K562 (cell line): Measurements from ENCODE around the gene IQCM. TPM values are rescaled to one million over a fixed set of nuclear protein-coding genes. Genes with fewer than 3 reads are reported as not detected.

Experiments
- ATAC-seq: fragments of 200-7000 bp; cut with Tn5 transposase; 3 replicates; pipeline ENCODE4 v1.9.1; 2020; ENCODE audit warnings: moderate library complexity
- BruUV-seq: library from RNA; stranded (reverse); fragments of 400-500 nt; replicated peaks from 2 replicates; lab custom pipeline; 2021; lab: Mats Ljungman, UMichigan
- CTCF ChIA-PET: fragments of 300-600 bp; formaldehyde crosslinking; extraction: SDS; loops from one replicate; lab custom pipeline; 2021; ENCODE audit warnings: low intra/inter-chr PET ratio; lab: Yijun Ruan, JAX
- POLR2A ChIA-PET: fragments of 300-600, 350-650 bp; sonication (Branson Sonifier 250); formaldehyde crosslinking; extraction: SDS; loops from one replicate; lab custom pipeline; 2021; ENCODE audit warnings: antibody characterized with exemption, inconsistent platforms; lab: Yijun Ruan, JAX
- DNase-seq, 4 experiments: peaks; one replicate each; pipeline versions ENCODE4 v3.0.0 to v3.0.0-alpha.2; 2011 to 2018; ENCODE audit warnings: low spot score in 3 of 4, mixed read lengths in 3 of 4; ENCODE audit errors: extremely low read depth in 1 of 4
- FAIRE-seq: peaks from 2 replicates; lab custom pipeline; 2011; peaks lifted over from hg19 to GRCh38; lab: Jason Lieb, UNC
- H2AFZ ChIP-seq: 2 replicates; pipeline ENCODE4 v1.6.0; 2011; ENCODE audit warnings: low read depth, low read length, control low read depth, inconsistent platforms
- H3K27ac ChIP-seq: fragments of 200-600 bp; 3 replicates; pipeline ENCODE4 v1.8.0; 2011; ENCODE audit warnings: low read depth, mild to moderate bottlenecking, control low read depth, inconsistent platforms, low read length, moderate library complexity, mixed read lengths; ENCODE audit errors: extremely low read depth
- H3K27me3 ChIP-seq, 2 experiments: fragments of 300-600 bp in 1 of 2; 2 replicates in 1 of 2; 3 replicates in 1 of 2; pipeline versions ENCODE4 v1.6.0 to v1.8.0; 2011; ENCODE audit warnings: inconsistent platforms in 2 of 2, low read length in 2 of 2, mild to moderate bottlenecking in 1 of 2, mixed read lengths in 1 of 2, moderate library complexity in 1 of 2; ENCODE audit not compliant: control insufficient read depth in 2 of 2, insufficient read depth in 2 of 2
- H3K36me3 ChIP-seq: fragments of 300-600 bp; 3 replicates; pipeline ENCODE4 v1.8.0; 2011; ENCODE audit warnings: mild to moderate bottlenecking, low read length, inconsistent platforms; ENCODE audit not compliant: control insufficient read depth, insufficient read depth
- H3K4me1 ChIP-seq, 2 experiments: fragments of 200-600 bp in 1 of 2; replicated peaks in 1 of 2; 2 replicates in 1 of 2; 3 replicates in 1 of 2; pipeline versions ENCODE4 v1.5.1 to v1.8.0; 2011; ENCODE audit warnings: inconsistent platforms in 2 of 2, low read length in 2 of 2, mild to moderate bottlenecking in 1 of 2, mixed read lengths in 1 of 2, moderate library complexity in 1 of 2; ENCODE audit not compliant: control insufficient read depth in 2 of 2, insufficient read depth in 2 of 2
- H3K4me2 ChIP-seq: 2 replicates; pipeline ENCODE4 v1.6.1; 2011; ENCODE audit warnings: low read length, control low read depth, inconsistent platforms, mixed read lengths; ENCODE audit not compliant: insufficient read depth
- H3K4me3 ChIP-seq: fragments of 200-600 bp; sonication (generic), shearing (Covaris generic); 2 replicates; pipeline ENCODE4 v1.5.1; 2016; ENCODE audit warnings: control low read depth, inconsistent platforms
- H3K79me2 ChIP-seq: fragments of 200-600 bp; 3 replicates; pipeline ENCODE4 v1.8.0; 2011; ENCODE audit warnings: low read length, inconsistent platforms; ENCODE audit not compliant: control insufficient read depth, insufficient read depth
- H3K9ac ChIP-seq, 2 experiments: 2 replicates each; pipeline versions ENCODE4 v1.6.0 to v1.6.1; 2011; ENCODE audit warnings: low read depth in 2 of 2, low read length in 2 of 2, control low read depth in 1 of 2, inconsistent platforms in 1 of 2, mild to moderate bottlenecking in 1 of 2, mixed read lengths in 1 of 2; ENCODE audit not compliant: insufficient read depth in 1 of 2
- H3K9me1 ChIP-seq: one replicate; pipeline ENCODE4 v1.6.0; 2011; ENCODE audit warnings: inconsistent platforms, mild to moderate bottlenecking, low read length, moderate library complexity; ENCODE audit not compliant: control insufficient read depth, insufficient read depth
- H3K9me3 ChIP-seq: replicated peaks from 2 replicates; pipeline ENCODE4 v1.5.1; 2011; ENCODE audit warnings: low read depth, low read length, inconsistent platforms; ENCODE audit not compliant: control insufficient read depth, insufficient read depth
- H4K20me1 ChIP-seq: replicated peaks from 2 replicates; pipeline ENCODE4 v1.6.1; 2011; ENCODE audit warnings: low read length, inconsistent platforms, mixed read lengths; ENCODE audit not compliant: control insufficient read depth, insufficient read depth
- AFF1 ChIP-seq, 2 experiments: fragments of 450-650 bp; IDR thresholded peaks; 2 replicates each; pipeline ENCODE4 v1.6.1; 2018; ENCODE audit warnings: mild to moderate bottlenecking in 2 of 2, low read depth in 1 of 2; ENCODE audit not compliant: partially characterized antibody in 2 of 2
- KLF13 ChIP-seq: fragments of 450-650 bp; IDR thresholded peaks from 2 replicates; pipeline ENCODE4 v1.6.1; 2016; ENCODE audit warnings: missing genetic modification characterization, low read depth, mild to moderate bottlenecking, missing compliant biosample characterization, moderate library complexity, borderline replicate concordance
- MAFF ChIP-seq: IDR thresholded peaks from 2 replicates; pipeline ENCODE4 v1.6.1; 2012; ENCODE audit warnings: low read length, improper control_type of control experiment
- ZNF316 ChIP-seq: fragments of 450-650 bp; IDR thresholded peaks from 2 replicates; pipeline ENCODE4 v1.6.1; 2016
- whole genome bisulfite sequencing: fragments of 100-300 bp; shearing (Covaris generic); methylation state at CpG from one replicate; pipeline ENCODE4 v1.1.6; 2016; ENCODE audit warnings: low coverage, mixed read lengths; ENCODE audit not compliant: insufficient coverage; ENCODE audit errors: missing lambda C conversion rate; 5-methylcytosine and 5-hydroxymethylcytosine counted together
- in situ Hi-C: fragments of 300-500 bp; cut with MboI; formaldehyde crosslinking; loops from 4 replicates; pipeline ENCODE4 v1.15.0; 2018; ENCODE audit warnings: inconsistent platforms, mixed read lengths
- intact Hi-C: fragments of 100-400 bp; cut with micrococcal nuclease; formaldehyde crosslinking; loops from 2 replicates; pipeline ENCODE4 v1.14.2; 2022
- polyA plus RNA-seq, 8 experiments: library from polyadenylated mRNA; depleted of rRNA in 4 of 8; stranded (reverse) in 5 of 8; unstranded in 3 of 8; fragments of >200 nt; fragmentation: Nextera tagmentation in 2 of 8; fragmentation: Illumina TruSeq in 1 of 8; extraction: Ambion mirVana in 2 of 8; extraction: Trizol in 1 of 8; gene quantifications; 2 replicates each; pipeline versions ENCODE4 v1.2.1 to v1.2.3, GENCODE V29; 2011 to 2014; ENCODE audit warnings: inconsistent platforms in 1 of 8, missing spikeins in 1 of 8
- total RNA-seq, 7 experiments: library from RNA; depleted of rRNA in 6 of 7; stranded (reverse); fragments of >200 nt in 6 of 7; fragmentation: Illumina TruSeq in 2 of 7; extraction: Trizol in 2 of 7; gene quantifications; 2 replicates each; pipeline versions ENCODE4 v1.2.1 to v1.2.3, GENCODE V29; 2011 to 2021; ENCODE audit warnings: low replicate concordance in 1 of 7

The IQCM gene
- total and polyA plus RNA-seq, 9 of the 15 experiments (the other 6 are each of a cell fraction or from before 2014, with no cell fraction given) = not detected

DNA sequence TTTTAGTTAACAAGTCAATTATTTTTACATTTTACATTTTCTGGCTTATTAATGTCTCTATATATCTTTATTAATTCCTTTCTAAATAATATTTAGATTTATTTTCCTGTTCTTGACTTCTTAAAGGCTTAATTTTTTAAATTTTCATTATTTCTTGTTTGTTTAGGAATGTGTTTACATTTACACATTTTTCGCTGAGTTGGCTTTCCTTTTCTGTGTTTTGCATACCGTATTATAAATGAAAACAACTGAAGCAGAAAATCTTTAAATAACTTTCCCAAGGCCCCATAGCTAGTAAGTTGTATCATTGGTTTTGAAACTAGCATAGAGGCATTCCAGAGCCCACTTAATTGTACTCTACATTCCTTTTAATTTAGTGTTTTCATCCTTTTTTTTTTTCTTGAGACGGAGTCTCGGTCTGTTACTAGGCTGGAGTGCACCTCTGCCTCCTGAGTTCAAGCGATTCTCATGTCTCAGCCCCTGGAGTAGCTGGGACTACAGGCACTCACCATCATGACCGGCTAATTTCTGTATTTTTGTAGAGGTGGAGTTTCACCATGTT, 261.6 kb downstream of the IQCM start:
- in situ Hi-C loops = no loop called here

More for the DNA sequence above, 261.6 kb downstream of the IQCM start:
- TF ChIP-seq MAFF = 0 out of 2 replicates have a peak, but pooled peaks have one; percentile 13
- no peak for TF ChIP-seq AFF1 (IDR thresholded peaks at IDR 0.05; ENCODE audit: low read depth in 1 of 2, partially characterized antibody in 2 of 2)
- TF ChIP-seq KLF13 (tag) = no peak
- peak; percentile 45 for TF ChIP-seq ZNF316
- 0% methylated on average over 6 of the region's 6 CpGs for WGBS
- Histone ChIP-seq H3K9me3 (no peaks in the 10 kb centered on the region), H3K36me3 (no peaks in the 10 kb centered on the region), H3K9me1 (no peaks in the 10 kb centered on the region), H3K9ac (no peak overlapping the region), H3K27me3 (no peaks in the 10 kb centered on the region), H3K4me2 (no peak overlapping the region), H4K20me1 (no peaks in the 10 kb centered on the region), H3K79me2 (no peaks in the 10 kb centered on the region), H3K27ac (no peak overlapping the region), H3K4me1 (no peaks in the 10 kb centered on the region), H2AFZ (no peak overlapping the region), H3K4me3 (no peak overlapping the region)
- no peak for FAIRE-seq
- no peak for DNase-seq
- no TSS peak for BruUV-seq
- POLR2A ChIA-PET = no interaction called here
- no peak for ATAC-seq
- CTCF ChIA-PET = no interaction called here
- intact Hi-C loops = no loop called here
